Thoracic aorta (tissue), 2 donors: ENCODE measurements around the gene REC114. TPM values are rescaled to one million over a fixed set of nuclear protein-coding genes. Genes with fewer than 3 reads are reported as not detected.

Experiments
- ATAC-seq: fragments of 150-250 bp; one replicate; pipeline ENCODE4 v1.8.0; 2017; ENCODE audit warnings: low read depth; ENCODE audit not compliant: insufficient number of reproducible peaks, low FRiP score
- DNase-seq: peaks from one replicate; pipeline ENCODE4 v3.0.0-alpha.2; 2020; ENCODE audit warnings: low spot score
- H3K27ac ChIP-seq, 2 donors: fragments of 200-600 bp; sonication (generic); 1 replicate in 1 of 2; 2 replicates in 1 of 2; pipeline ENCODE4 v1.5.1; 2016; ENCODE audit warnings: mild to moderate bottlenecking in 2 of 2, moderate library complexity in 2 of 2
- H3K27me3 ChIP-seq: fragments of 200-600 bp; sonication (generic); replicated peaks from 2 replicates; pipeline ENCODE4 v1.6.0; 2016; ENCODE audit warnings: mild to moderate bottlenecking; ENCODE audit not compliant: insufficient read depth
- H3K36me3 ChIP-seq: fragments of 200-600 bp; sonication (generic); one replicate; pipeline ENCODE4 v1.5.1; 2016
- H3K4me1 ChIP-seq, 2 donors: fragments of 200-600 bp; sonication (generic); 1 replicate in 1 of 2; 2 replicates in 1 of 2; pipeline versions ENCODE4 v1.5.1 to v1.6.0; 2016; ENCODE audit warnings: low read depth in 2 of 2, mild to moderate bottlenecking in 1 of 2; ENCODE audit not compliant: control insufficient read depth in 1 of 2
- H3K4me3 ChIP-seq: fragments of 200-600 bp; sonication (generic); 2 replicates; pipeline ENCODE4 v1.5.1; 2016; ENCODE audit warnings: mild to moderate bottlenecking
- H3K9me3 ChIP-seq: fragments of 200-600 bp; sonication (generic); 2 replicates; pipeline ENCODE4 v1.5.1; 2016
- CTCF ChIP-seq: fragments of 200-600 bp; sonication (generic); IDR thresholded peaks from one replicate; pipeline ENCODE4 v1.5.1; 2019; ENCODE audit warnings: antibody characterized with exemption
- total RNA-seq, 2 donors: library from RNA; depleted of rRNA; stranded (reverse); fragments of >200 nt; gene quantifications; one replicate each; pipeline versions ENCODE4 v1.1.0 to v1.2.3, GENCODE V29; 2016

The REC114 gene
- total RNA-seq, 2 donors from 2014 or later: not detected

- no peak overlapping the region for H3K4me3 ChIP-seq
- ATAC-seq (no peak), DNase-seq (no peak)
- H3K36me3 ChIP-seq: peaks cover 48% of the 10 kb centered on the region
- no peaks in the 10 kb centered on the region for H3K9me3 ChIP-seq
- TF ChIP-seq CTCF: no peak
- H3K4me1 ChIP-seq: no peaks in the 10 kb centered on the region
- no peaks in the 10 kb centered on the region for H3K27me3 ChIP-seq
- H3K27ac ChIP-seq: no peak overlapping the region
Observed at GRCh38 chr15:73582851-73583379, 140.0 kb downstream of the REC114 start.

- Histone ChIP-seq H3K4me3 (no peak overlapping the region), H3K27ac (no peak overlapping the region), H3K27me3 (no peaks in the 10 kb centered on the region), H3K4me1 (no peaks in the 10 kb centered on the region), H3K36me3 (peaks cover 50% of the 10 kb centered on the region), H3K9me3 (no peaks in the 10 kb centered on the region)
- DNase-seq (no peak), ATAC-seq (no peak)
- no peak for TF ChIP-seq CTCF
Observed at GRCh38 chr15:73583544-73583943, 140.6 kb downstream of the REC114 start.

- ATAC-seq (no peak), DNase-seq (no peak)
- TF ChIP-seq CTCF: no peak
- no peaks in the 10 kb centered on the region for H3K27me3 ChIP-seq
- no peak overlapping the region for H3K4me3 ChIP-seq
- peaks cover 57% of the 10 kb centered on the region for H3K36me3 ChIP-seq
- H3K9me3 ChIP-seq: no peaks in the 10 kb centered on the region
- H3K4me1 ChIP-seq: no peaks in the 10 kb centered on the region
- no peak overlapping the region for H3K27ac ChIP-seq
Observed at GRCh38 chr15:73584699-73585420, 141.9 kb downstream of the REC114 start.

- DNase-seq (no peak), ATAC-seq (no peak)
- no peak for TF ChIP-seq CTCF
- H3K4me1 ChIP-seq: no peaks in the 10 kb centered on the region
- no peak overlapping the region for H3K27ac ChIP-seq
- H3K9me3 ChIP-seq: no peaks in the 10 kb centered on the region
- no peaks in the 10 kb centered on the region for H3K27me3 ChIP-seq
- H3K4me3 ChIP-seq: no peak overlapping the region
- peaks cover 58% of the 10 kb centered on the region for H3K36me3 ChIP-seq
Observed at GRCh38 chr15:73585871-73586654, 143.1 kb downstream of the REC114 start.

GRCh38 chr15:73589766-73590165, 146.8 kb downstream of the REC114 start:
- H3K9me3 ChIP-seq: no peaks in the 10 kb centered on the region
- ATAC-seq (no peak), DNase-seq (no peak)
- no peaks in the 10 kb centered on the region for H3K27me3 ChIP-seq
- peaks cover 39% of the 10 kb centered on the region for H3K36me3 ChIP-seq
- H3K4me3 ChIP-seq: no peak overlapping the region
- H3K27ac ChIP-seq: no peak overlapping the region
- peaks cover 10 to 18% of the 10 kb centered on the region in 2 donors for H3K4me1 ChIP-seq
- TF ChIP-seq CTCF: no peak
